Uterus (tissue), 2 donors: ENCODE data around the gene PWP2.
"Not testable (repeated sequence)": the region's sequence is repeated elsewhere in the genome, so short reads cannot be mapped to it uniquely, and the experiment has no call there.

Experiments used
- POLR2A ChIP-seq, 2 donors: fragments of 450-650 bp; IDR thresholded peaks; one replicate each; pipeline ENCODE4 v1.6.1; 2016; ENCODE audit warnings: antibody characterized with exemption in 2 of 2, mild to moderate bottlenecking in 1 of 2, moderate library complexity in 1 of 2
- TF ChIP-seq, protein P1 (sequence below), 4 experiments: fragments of 200-600 bp in 2 of 4; fragments of 450-650 bp in 2 of 4; sonication (generic) in 2 of 4; IDR thresholded peaks; one replicate each; pipeline ENCODE4 v1.5.1; 2016 to 2019; ENCODE audit warnings: antibody characterized with exemption in 4 of 4, mild to moderate bottlenecking in 2 of 4, moderate library complexity in 1 of 4

DNA sequence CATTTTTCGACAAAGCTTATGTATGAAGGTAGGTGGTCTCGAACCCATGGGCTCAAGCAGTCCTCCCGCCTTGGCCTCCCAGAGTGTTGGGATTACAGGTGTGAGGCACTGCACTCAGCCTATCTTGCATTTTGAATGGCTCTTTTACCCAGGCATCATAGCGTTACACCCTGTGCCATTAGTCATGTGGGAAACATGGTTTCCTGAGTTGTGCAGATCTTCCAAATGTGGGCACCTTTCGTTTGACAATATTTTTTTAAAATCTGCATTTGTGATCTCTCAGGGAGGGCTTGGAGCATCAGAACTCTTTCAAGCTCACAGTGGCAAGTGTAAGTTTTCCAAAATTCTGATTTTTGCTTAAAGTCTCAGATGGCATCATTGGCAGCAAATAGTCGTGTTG is 8.7 kb upstream of the PWP2 start:
- TF ChIP-seq, protein P1, sequence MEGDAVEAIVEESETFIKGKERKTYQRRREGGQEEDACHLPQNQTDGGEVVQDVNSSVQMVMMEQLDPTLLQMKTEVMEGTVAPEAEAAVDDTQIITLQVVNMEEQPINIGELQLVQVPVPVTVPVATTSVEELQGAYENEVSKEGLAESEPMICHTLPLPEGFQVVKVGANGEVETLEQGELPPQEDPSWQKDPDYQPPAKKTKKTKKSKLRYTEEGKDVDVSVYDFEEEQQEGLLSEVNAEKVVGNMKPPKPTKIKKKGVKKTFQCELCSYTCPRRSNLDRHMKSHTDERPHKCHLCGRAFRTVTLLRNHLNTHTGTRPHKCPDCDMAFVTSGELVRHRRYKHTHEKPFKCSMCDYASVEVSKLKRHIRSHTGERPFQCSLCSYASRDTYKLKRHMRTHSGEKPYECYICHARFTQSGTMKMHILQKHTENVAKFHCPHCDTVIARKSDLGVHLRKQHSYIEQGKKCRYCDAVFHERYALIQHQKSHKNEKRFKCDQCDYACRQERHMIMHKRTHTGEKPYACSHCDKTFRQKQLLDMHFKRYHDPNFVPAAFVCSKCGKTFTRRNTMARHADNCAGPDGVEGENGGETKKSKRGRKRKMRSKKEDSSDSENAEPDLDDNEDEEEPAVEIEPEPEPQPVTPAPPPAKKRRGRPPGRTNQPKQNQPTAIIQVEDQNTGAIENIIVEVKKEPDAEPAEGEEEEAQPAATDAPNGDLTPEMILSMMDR (IDR thresholded peaks at IDR 0.05) = not testable (repeated sequence)
- not testable (repeated sequence) for TF ChIP-seq POLR2A (IDR thresholded peaks at IDR 0.05)
